Mammary epithelial cell (primary cell): ENCODE data around the gene LBX2.

Experiments
- CTCF ChIP-seq, 2 donors: IDR thresholded peaks in 1 of 2; conservative IDR thresholded peaks in 1 of 2; 2 replicates each; pipeline ENCODE4 v1.5.1; 2011 to 2012; ENCODE audit warnings: inconsistent platforms in 2 of 2, low read length in 2 of 2, mild to moderate bottlenecking in 2 of 2, control low read depth in 1 of 2, low read depth in 1 of 2; ENCODE audit not compliant: insufficient read depth in 1 of 2; ENCODE audit errors: extremely low read depth in 1 of 2
- EZH2 ChIP-seq: IDR thresholded peaks from 2 replicates; pipeline ENCODE4 v1.6.1; 2012; ENCODE audit warnings: low read length, inconsistent platforms, borderline replicate concordance

- no peak for TF ChIP-seq CTCF (conservative IDR thresholded peaks at IDR 0.05 in 1 of 2, IDR thresholded peaks at IDR 0.05 in 1 of 2; ENCODE audit: extremely low read depth in 1 of 2, insufficient read depth in 1 of 2, low read depth in 1 of 2, low read length in 2 of 2)
- no peak for TF ChIP-seq EZH2
These were observed 10.5 kb downstream of the LBX2 start for GRCh38 chr2:74488643-74489481.
